GM21360 (cell line): ENCODE data around the gene NEK4.
A peak's percentile ranks its signal among the peaks of the same experiment; 100 is the strongest.

Experiments
- ATAC-seq: cut with Tn5 transposase; IDR thresholded peaks from one replicate; pipeline ENCODE4 v1.9.1; 2021; ENCODE audit warnings: mild to moderate bottlenecking, moderate library complexity; ENCODE audit not compliant: unreplicated experiment

The NEK4 gene

DNA sequence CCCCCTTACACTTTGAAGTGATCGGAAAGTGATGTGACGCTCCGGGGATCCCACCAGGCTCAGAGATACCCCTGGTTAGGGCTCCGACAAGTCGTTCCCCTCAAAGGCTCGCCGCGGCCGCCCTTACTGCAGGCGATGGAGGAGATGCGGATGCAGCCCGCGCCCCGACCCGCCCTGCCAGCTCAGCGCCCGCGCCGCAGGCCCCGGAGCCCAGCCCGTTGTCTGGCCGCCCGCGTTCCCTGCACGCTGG, 65.4 kb downstream of the NEK4 start:
- ATAC-seq, result no peak

- ATAC-seq, result peak; percentile 7
Measured at GRCh38 chr3:52704611-52705437, 65.9 kb downstream of the NEK4 start.

DNA sequence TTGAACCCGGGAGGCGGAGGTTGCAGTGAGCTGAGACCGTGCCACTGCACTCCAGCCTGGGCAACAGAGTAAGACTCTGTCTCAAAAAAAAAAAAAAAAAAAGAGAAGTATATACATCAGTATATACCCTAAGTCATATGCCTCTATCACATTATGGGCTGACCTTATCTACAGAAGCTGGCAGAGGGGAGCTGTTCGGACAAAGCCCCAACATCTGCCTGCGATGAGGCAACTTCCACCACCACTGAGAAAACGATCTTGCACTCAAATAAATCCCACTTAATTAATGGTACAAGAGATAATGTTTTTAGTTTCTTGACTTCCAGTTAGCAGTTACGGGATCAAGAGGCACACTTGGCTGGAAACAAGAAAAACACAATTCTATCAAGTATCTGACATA, 67.4 kb downstream of the NEK4 start:
- ATAC-seq, result no peak

- no peak for ATAC-seq
Measured at GRCh38 chr3:52697632-52697965, 73.1 kb downstream of the NEK4 start.

DNA sequence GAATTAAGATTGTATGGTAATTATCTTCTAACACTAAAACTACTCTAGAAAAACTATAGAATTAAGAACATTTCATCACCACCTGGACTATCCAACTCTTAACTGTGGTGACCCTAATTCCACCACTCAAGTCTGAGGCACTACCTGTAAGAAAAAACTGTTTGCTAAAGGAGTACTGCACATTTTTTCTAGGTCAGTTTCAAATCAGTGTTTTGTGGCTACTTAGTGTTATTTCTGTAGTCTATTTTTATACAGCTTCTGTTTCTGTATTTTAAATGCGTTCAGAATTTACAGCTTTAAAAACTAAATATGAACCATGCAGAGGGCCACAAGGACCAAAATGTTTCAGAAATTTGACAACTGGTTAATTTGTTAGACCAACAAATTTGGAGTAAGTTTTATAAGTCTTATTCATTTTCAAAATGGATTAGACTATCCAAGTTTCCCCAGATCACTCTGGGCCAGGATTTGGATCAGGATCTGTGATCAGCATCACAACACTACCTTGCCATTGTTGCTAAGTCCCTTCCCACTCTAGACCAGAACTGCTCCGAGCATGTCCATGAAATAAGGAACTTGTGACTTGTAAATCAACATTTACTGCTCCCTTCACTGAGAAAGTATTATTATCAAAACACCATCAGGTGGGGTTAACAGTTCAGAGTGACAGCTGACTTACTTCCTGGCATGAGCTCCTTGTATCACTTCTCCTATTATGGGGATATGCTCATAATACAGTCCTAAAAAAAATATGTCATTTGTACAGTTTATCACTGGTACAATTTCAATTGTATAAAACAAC, 73.7 kb downstream of the NEK4 start:
- ATAC-seq, result no peak

GRCh38 chr3:52695798-52696671, 74.7 kb downstream of the NEK4 start:
- no peak for ATAC-seq

DNA sequence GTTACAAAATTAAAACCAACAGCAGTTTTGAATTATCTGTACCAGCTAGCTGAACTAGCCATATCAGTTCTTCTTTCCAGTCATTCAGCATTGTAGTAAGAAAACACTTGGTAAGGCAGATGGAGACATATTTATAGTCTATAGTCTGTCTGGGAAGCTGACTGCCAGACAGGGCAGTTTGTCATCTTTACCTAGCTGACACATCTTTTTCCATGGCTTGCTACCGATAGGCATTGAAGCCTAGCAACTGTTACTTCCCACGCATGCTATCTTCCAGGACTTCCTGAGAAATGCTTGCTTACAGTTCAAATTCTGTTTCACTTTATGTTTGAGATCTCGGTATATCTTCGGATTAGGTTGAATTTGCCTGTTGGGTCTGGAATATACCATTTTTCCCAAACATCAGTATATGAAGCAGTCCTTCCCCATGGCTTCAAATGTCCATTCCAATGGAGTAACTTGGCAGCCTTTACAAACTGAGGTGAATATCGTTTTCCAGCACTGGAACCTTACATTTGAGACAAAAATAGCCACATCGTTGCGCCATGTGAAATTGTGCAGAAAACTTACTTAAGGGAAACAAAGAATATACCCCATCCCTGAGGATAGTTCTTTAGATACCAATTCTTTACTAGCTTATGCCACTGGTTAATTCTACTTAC, 76.1 kb downstream of the NEK4 start:
- ATAC-seq, result no peak

GRCh38 chr3:52693071-52693470, 77.7 kb downstream of the NEK4 start:
- no peak for ATAC-seq

DNA sequence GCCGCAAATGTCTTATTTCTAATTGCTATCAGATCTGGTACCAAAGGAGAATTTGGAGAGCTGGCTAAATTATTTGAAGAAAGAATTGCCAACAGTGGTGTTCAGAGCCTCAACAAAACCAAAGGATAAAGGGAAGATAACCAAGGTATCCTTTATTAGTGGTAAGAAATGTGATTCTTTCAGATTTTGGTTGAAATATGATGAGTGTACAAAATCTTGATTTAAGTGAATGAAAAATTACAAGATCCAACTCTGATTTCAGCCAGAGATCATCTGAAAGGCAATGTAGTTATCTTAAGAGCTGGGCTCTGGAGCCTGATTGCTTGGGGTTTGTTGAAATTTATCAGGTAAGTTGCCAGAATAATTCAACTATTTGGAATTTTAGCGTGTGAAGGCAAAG, 80.2 kb downstream of the NEK4 start:
- ATAC-seq, result no peak

GRCh38 chr3:52689151-52689550, 81.6 kb downstream of the NEK4 start:
- ATAC-seq, result no peak

DNA sequence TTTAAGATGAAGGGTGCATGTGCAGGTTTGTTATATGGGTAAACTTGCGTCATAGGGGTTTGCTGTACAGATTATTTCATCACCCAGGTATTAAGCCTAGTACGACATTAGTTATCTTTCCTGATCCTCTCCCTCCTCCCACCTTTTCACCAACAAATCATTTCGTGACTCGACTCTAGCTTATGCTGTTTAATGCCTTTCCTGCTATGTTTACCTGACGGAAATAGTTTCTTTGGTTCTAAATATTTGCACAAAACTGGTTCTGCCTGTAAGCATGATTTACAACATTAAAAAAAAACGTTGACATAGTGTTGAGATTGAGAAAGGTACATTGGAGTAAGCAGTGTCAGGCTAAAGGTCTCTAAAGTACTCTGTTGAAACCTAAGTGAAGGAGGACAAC, 82.5 kb downstream of the NEK4 start:
- no peak for ATAC-seq

DNA sequence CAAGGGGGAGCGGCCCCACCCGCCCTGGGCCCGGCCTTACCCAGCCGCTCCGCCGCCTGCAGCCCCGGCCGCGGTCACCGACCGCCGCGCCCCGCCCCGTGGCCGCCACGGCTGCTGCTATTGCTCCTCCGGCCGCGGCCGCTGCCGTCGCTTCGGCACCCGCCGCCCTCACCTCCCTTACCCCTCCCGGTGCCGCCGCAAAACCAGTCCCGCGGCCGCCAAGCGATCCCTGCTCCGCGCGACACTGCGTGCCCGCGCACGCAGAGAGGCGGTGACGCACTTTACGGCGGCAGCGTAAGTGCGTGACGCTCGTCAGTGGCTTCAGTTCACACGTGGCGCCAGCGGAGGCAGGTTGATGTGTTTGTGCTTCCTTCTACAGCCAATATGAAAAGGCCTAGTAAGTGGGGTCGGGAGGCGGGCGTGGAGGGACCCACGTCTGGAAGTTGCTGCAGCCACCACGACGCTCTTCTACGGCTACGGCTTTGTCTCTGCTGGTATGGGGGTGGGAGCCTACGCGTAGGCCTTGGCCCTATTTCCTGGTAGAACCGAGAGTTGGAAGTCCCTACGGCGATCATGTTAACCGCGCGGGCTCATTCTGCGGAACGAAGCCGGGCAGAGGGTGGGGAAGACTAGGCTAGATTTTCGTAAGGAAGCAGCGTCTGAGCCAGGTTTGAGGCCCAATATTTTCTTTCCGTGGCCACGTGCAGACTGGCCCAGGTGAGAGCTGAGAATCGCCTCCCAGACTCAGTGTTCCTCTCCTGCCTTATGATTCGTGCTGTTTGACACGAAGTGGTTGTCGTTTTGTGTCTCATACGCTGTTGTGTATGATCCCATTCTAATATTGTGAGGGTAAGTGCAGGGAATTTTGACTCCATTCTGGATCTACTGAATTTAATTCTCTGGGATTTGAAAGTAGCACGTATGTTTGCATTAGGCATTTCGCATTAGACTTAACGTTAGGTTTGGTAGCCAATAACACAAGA, 84.7 kb downstream of the NEK4 start, which contains the start of the genes GNL3 and PBRM1:
GNL3 (plus strand) TSS at position 324 of the 983 bp plus-strand sequence; CDS start at position 385, 61 bp downstream.
PBRM1 (minus strand) TSS at position 205 of the 983 bp plus-strand sequence.
- peak; percentile 75 for ATAC-seq

- ATAC-seq, result peak; percentile 76
Measured at GRCh38 chr3:52685285-52685708, 85.4 kb downstream of the NEK4 start.

GRCh38 chr3:52684184-52684583, 86.6 kb downstream of the NEK4 start:
- ATAC-seq, result no peak

DNA sequence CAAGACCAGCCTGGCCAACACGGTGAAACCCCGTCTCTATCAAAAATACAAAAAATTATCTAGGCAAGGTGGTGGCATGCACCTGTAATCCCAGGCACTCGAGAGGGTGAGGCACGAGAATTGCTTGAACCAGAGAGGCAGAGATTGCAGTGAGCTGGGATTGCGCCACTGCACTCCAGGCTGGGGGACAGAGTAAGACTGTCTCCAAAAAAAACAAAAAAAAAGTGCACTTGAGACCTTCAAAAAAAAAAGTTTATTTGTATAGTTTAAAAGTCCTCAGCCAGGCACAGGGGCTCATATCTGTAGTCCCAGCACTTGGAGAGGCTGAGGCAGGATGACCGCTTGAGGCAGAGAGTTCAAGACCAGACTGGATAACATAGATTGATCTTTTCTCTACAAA, 87.1 kb downstream of the NEK4 start:
- ATAC-seq, result no peak

- ATAC-seq, result no peak
Measured at GRCh38 chr3:52682016-52682415, 88.7 kb downstream of the NEK4 start.

GRCh38 chr3:52681596-52681995, 89.1 kb downstream of the NEK4 start:
- no peak for ATAC-seq

GRCh38 chr3:52679811-52680210, 90.9 kb downstream of the NEK4 start:
- ATAC-seq, result no peak

- ATAC-seq, result no peak
Measured at GRCh38 chr3:52679199-52679538, 91.6 kb downstream of the NEK4 start.
